Measurements from ENCODE around the gene TCL1B. TPM values are rescaled to one million over a fixed set of nuclear protein-coding genes. Genes with fewer than 3 reads are reported as not detected.

The TCL1B gene
- total and polyA plus RNA-seq, 2 of the 4 experiments (the other 2 are of a cell fraction) = not detected

DNA sequence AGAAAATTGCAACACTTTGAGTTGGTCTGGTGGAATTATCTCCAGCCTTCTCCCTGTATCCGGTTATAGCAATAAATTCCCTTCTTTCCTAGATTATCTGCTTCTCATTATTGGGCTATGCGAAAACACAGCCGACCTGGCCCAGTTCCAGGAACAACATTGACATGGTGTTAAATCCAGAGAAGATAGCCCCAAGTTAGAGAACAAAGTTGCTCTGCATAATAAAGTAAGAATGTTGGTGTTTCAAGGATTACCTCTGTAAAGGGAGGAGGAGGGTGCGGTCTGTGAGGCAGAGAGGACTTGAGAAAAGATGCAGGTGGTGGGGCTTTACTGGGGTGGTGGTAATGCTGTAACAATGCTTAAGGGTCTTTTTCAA lies 15.6 kb downstream of the TCL1B start:
- no peaks in the 10 kb centered on the region for H3K4me1 ChIP-seq (ENCODE audit: control insufficient read depth, insufficient read depth, low read length)
- no TSS peak for BruUV-seq (replicated peaks)
- no peak overlapping the region for H3K56ac ChIP-seq (ENCODE audit: extremely low read depth, insufficient read depth, low read length)
- no peak overlapping the region for H2AK9ac ChIP-seq (replicated peaks; ENCODE audit: low read depth, low read length, poor library complexity)
- intact Hi-C loops (cut with micrococcal nuclease) (no loop called here), in situ Hi-C loops (cut with MboI; ENCODE audit: low sequenced_read_pairs) (no loop called here), dilution Hi-C loops (cut with HindIII; ENCODE audit: low sequenced_read_pairs, unreplicated experiment) (no loop called here)
- no peak overlapping the region for H4K5ac ChIP-seq (ENCODE audit: low read depth, low read length)
- no peaks in the 10 kb centered on the region for H4K20me1 ChIP-seq (ENCODE audit: insufficient read depth, low read length)
- no peak overlapping the region for H3K4me2 ChIP-seq (ENCODE audit: low read depth, low read length)
- no peaks in the 10 kb centered on the region for H3K9me1 ChIP-seq (ENCODE audit: insufficient read depth, low read length)
- no peak overlapping the region for H2AFZ ChIP-seq (replicated peaks; ENCODE audit: low read length, poor library complexity)
- CTCF ChIA-PET = no interaction called here
- ATAC-seq (ENCODE audit: low read depth) = no peak
- H4K8ac ChIP-seq (ENCODE audit: low read depth in 2 of 2, low read length in 2 of 2) = no peak overlapping the region
- no peak overlapping the region for H2AK5ac ChIP-seq (ENCODE audit: low read depth, low read length)
- no peaks in the 10 kb centered on the region for H3K9me3 ChIP-seq (ENCODE audit: control insufficient read depth, insufficient read depth, low read length)
- H3K27me3 ChIP-seq (ENCODE audit: control insufficient read depth, insufficient read depth, low read length) = no peaks in the 10 kb centered on the region
- no peak overlapping the region for H3K14ac ChIP-seq (replicated peaks; ENCODE audit: low read depth, low read length)
- no peak overlapping the region for H3K9ac ChIP-seq (ENCODE audit: low read depth, low read length)
- no peak overlapping the region for H2BK5ac ChIP-seq (ENCODE audit: low read depth, low read length, poor library complexity, severe bottlenecking)
- no peak overlapping the region for H2BK15ac ChIP-seq (ENCODE audit: low read depth, low read length)
- no peak overlapping the region for H3K18ac ChIP-seq (ENCODE audit: low read depth, low read length)
- no peak overlapping the region for H3K4me3 ChIP-seq (ENCODE audit: insufficient read depth, low read depth, low read length)
- no peak for DNase-seq
- no peak for TF ChIP-seq RCOR1 (IDR thresholded peaks at IDR 0.05; ENCODE audit: insufficient replicate concordance, low read length)
- no peak for TF ChIP-seq FOS (IDR thresholded peaks at IDR 0.05; ENCODE audit: low read depth, low read length)
- no peak for TF ChIP-seq RFX5 (IDR thresholded peaks at IDR 0.05; ENCODE audit: low read depth, low read length)
- TF ChIP-seq MAZ (IDR thresholded peaks at IDR 0.05; ENCODE audit: borderline replicate concordance, low read depth, low read length) = no peak
- no peak for TF ChIP-seq CHD1 (IDR thresholded peaks at IDR 0.05; ENCODE audit: low read depth, low read length)
- no peak for TF ChIP-seq CEBPB (IDR thresholded peaks at IDR 0.05; ENCODE audit: low read depth, low read length)
- no peak for TF ChIP-seq ELK1 (IDR thresholded peaks at IDR 0.05; ENCODE audit: borderline replicate concordance, low read depth, low read length)
- TF ChIP-seq RAD21 (IDR thresholded peaks at IDR 0.05; ENCODE audit: low read length) = no peak
- TF ChIP-seq MXI1 (IDR thresholded peaks at IDR 0.05; ENCODE audit: borderline replicate concordance, low read depth, low read length) = no peak
- TF ChIP-seq, protein P1, sequence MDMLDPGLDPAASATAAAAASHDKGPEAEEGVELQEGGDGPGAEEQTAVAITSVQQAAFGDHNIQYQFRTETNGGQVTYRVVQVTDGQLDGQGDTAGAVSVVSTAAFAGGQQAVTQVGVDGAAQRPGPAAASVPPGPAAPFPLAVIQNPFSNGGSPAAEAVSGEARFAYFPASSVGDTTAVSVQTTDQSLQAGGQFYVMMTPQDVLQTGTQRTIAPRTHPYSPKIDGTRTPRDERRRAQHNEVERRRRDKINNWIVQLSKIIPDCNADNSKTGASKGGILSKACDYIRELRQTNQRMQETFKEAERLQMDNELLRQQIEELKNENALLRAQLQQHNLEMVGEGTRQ (IDR thresholded peaks at IDR 0.05; ENCODE audit: low read depth, low read length) = no peak
- TF ChIP-seq POLR2A (IDR thresholded peaks at IDR 0.05; ENCODE audit: low read depth, low read length) = no peak
- no peak for TF ChIP-seq SMC3 (IDR thresholded peaks at IDR 0.05; ENCODE audit: low read depth, low read length)
- TF ChIP-seq BHLHE40 (IDR thresholded peaks at IDR 0.05; ENCODE audit: low read depth, low read length) = no peak
- TF ChIP-seq NFE2L2 (IDR thresholded peaks at IDR 0.05; ENCODE audit: low read depth, low read length) = no peak
- TF ChIP-seq MAFK (IDR thresholded peaks at IDR 0.05; ENCODE audit: low read depth, low read length) = no peak
- no peak for TF ChIP-seq CTCF (conservative IDR thresholded peaks at IDR 0.05; ENCODE audit: low read depth, low read length)
- no peak overlapping the region for H2BK120ac ChIP-seq (ENCODE audit: low read depth, low read length)
- no peak overlapping the region for H2BK20ac ChIP-seq (ENCODE audit: low read depth, low read length)
- POLR2A ChIA-PET (ENCODE audit: unreplicated experiment) = no interaction called here
- no peaks in the 10 kb centered on the region for H3K79me1 ChIP-seq (ENCODE audit: low read depth in 1 of 2, low read length in 2 of 2)
- no peak overlapping the region for H3K4ac ChIP-seq (ENCODE audit: low read depth, low read length)
- no peak overlapping the region for H4K91ac ChIP-seq (ENCODE audit: insufficient read depth, low read depth, low read length)
- H3K23ac ChIP-seq (ENCODE audit: low read depth, low read length) = no peak overlapping the region
- H3K36me3 ChIP-seq (ENCODE audit: control insufficient read depth, insufficient read depth, low read length) = no peaks in the 10 kb centered on the region
- WGBS, 2 experiments (ENCODE audit: extremely low coverage in 2 of 2, insufficient read length in 1 of 2) = 0% methylated on average over 1 of the region's 4 CpGs; no CpG with 5 or more reads in 1 of the 2 experiments
- H3K27ac ChIP-seq (ENCODE audit: insufficient read depth, low read length) = no peak overlapping the region

Data from IMR-90 (cell line).